Anterior cingulate cortex (tissue), 58 donors: ENCODE data around the gene BCAS3.
"Not testable (repeated sequence)": the region's sequence is repeated elsewhere in the genome, so short reads cannot be mapped to it uniquely, and the experiment has no call there.

Experiments
- DNase-seq, 58 donors: peaks; one replicate each; lab custom pipeline; 2025; lab: John Stamatoyannopoulos, UW

The BCAS3 gene

GRCh38 chr17:60743799-60744198, 66.1 kb downstream of the BCAS3 start:
- peak in 14 of 58 donors; percentile 3 to 84 (median 19) for DNase-seq

- no peak for DNase-seq
These were observed 66.8 kb downstream of the BCAS3 start for GRCh38 chr17:60744355-60744966.

- DNase-seq = no peak
These were observed 67.9 kb downstream of the BCAS3 start for GRCh38 chr17:60745544-60745943.

- peak in 1 of 58 donors; percentile 18 for DNase-seq
These were observed 69.6 kb downstream of the BCAS3 start for GRCh38 chr17:60747069-60747808.

- DNase-seq = peak in 1 of 58 donors; percentile 46
These were observed 70.6 kb downstream of the BCAS3 start for GRCh38 chr17:60748204-60748603.

- DNase-seq = no peak
These were observed 71.4 kb downstream of the BCAS3 start for GRCh38 chr17:60749050-60749449.

- no peak for DNase-seq
These were observed 72.1 kb downstream of the BCAS3 start for GRCh38 chr17:60749708-60750107.

GRCh38 chr17:60750640-60751039, 73.0 kb downstream of the BCAS3 start:
- no peak for DNase-seq

- no peak for DNase-seq
These were observed 74.2 kb downstream of the BCAS3 start for GRCh38 chr17:60751884-60752283.

GRCh38 chr17:60752873-60753577, 75.4 kb downstream of the BCAS3 start:
- no peak for DNase-seq

GRCh38 chr17:60754057-60754604, 76.5 kb downstream of the BCAS3 start:
- DNase-seq = no peak

- DNase-seq = not testable (repeated sequence)
These were observed 79.1 kb downstream of the BCAS3 start for GRCh38 chr17:60756798-60757197.

GRCh38 chr17:60757437-60757836, 79.8 kb downstream of the BCAS3 start:
- no peak for DNase-seq

GRCh38 chr17:60759756-60760155, 82.1 kb downstream of the BCAS3 start:
- no peak for DNase-seq

- DNase-seq = not testable (repeated sequence)
These were observed 83.7 kb downstream of the BCAS3 start for GRCh38 chr17:60761301-60761700.

GRCh38 chr17:60766778-60767190, 89.1 kb downstream of the BCAS3 start:
- DNase-seq = no peak

- DNase-seq = no peak
These were observed 90.2 kb downstream of the BCAS3 start for GRCh38 chr17:60767744-60768308.

GRCh38 chr17:60769327-60769726, 91.7 kb downstream of the BCAS3 start:
- no peak for DNase-seq

GRCh38 chr17:60770946-60771422, 93.3 kb downstream of the BCAS3 start:
- DNase-seq = no peak

- not testable (repeated sequence) for DNase-seq
These were observed 94.0 kb downstream of the BCAS3 start for GRCh38 chr17:60771621-60772020.

- no peak for DNase-seq
These were observed 95.9 kb downstream of the BCAS3 start for GRCh38 chr17:60773552-60773951.
